GM13976 (cell line): Measurements from ENCODE around the gene PLEKHG3.

ENCODE experiments used
- DNase-seq: peaks from one replicate; pipeline ENCODE4 v3.0.0; 2012; ENCODE audit warnings: low spot score
- in situ Hi-C: fragments of 300-500 bp; cut with MboI; formaldehyde crosslinking; loops from one replicate; pipeline ENCODE4 v1.12.0; 2022; ENCODE audit warnings: low sequenced_read_pairs, mixed read lengths, inconsistent platforms; ENCODE audit not compliant: unreplicated experiment
- TF ChIP-seq, protein P1 (sequence below): IDR thresholded peaks from 2 replicates; pipeline ENCODE4 v1.5.1; 2012; ENCODE audit warnings: borderline replicate concordance, mild to moderate bottlenecking; ENCODE audit not compliant: insufficient read depth; ENCODE audit errors: extremely low read depth, missing control alignments, control extremely low read depth

The PLEKHG3 gene

DNA sequence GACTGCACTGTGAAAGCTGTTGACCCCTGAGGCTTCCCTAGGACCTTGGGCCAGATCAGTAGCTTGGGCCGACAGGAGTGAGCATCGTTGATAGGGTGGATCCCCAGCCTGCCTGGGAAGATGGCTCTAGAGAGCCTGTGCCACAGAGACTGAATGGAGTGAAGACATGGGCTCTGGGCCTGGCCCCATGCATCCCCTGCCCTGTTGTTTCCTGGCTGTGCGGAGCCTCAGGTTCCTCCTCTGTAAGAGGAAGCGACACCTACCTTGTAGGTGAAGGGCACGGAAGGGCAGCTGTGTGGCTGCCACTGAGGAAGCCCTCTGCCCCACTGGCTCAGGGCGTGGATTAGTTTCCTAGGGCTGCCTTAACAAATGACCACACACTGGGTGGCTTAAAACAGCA is 23.9 kb downstream of the PLEKHG3 start:
- TF ChIP-seq, protein P1, sequence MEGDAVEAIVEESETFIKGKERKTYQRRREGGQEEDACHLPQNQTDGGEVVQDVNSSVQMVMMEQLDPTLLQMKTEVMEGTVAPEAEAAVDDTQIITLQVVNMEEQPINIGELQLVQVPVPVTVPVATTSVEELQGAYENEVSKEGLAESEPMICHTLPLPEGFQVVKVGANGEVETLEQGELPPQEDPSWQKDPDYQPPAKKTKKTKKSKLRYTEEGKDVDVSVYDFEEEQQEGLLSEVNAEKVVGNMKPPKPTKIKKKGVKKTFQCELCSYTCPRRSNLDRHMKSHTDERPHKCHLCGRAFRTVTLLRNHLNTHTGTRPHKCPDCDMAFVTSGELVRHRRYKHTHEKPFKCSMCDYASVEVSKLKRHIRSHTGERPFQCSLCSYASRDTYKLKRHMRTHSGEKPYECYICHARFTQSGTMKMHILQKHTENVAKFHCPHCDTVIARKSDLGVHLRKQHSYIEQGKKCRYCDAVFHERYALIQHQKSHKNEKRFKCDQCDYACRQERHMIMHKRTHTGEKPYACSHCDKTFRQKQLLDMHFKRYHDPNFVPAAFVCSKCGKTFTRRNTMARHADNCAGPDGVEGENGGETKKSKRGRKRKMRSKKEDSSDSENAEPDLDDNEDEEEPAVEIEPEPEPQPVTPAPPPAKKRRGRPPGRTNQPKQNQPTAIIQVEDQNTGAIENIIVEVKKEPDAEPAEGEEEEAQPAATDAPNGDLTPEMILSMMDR, result no peak
- no peak for DNase-seq
- in situ Hi-C loops, result no loop called here

DNA sequence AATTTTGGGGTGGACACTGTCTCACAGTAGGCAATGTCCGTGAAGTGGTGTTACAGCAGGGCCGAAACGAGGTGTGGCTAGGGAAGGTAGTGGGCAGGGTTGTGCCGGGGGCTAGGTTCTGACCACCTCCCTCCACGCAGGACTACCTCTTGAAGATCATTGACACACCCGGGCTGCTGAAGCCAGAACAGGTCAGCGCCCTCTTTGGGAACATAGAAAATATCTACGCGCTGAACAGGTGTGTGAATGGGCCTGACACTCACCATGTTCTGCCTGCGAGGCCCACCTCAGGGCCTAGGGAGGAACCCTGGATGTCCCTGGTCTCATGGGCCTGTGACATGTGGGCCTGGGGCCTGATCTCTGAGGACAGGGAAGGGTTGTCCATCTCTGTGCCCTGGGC is 24.6 kb downstream of the PLEKHG3 start:
- TF ChIP-seq, protein P1, result no peak
- no peak for DNase-seq
- in situ Hi-C loops, result no loop called here

DNA sequence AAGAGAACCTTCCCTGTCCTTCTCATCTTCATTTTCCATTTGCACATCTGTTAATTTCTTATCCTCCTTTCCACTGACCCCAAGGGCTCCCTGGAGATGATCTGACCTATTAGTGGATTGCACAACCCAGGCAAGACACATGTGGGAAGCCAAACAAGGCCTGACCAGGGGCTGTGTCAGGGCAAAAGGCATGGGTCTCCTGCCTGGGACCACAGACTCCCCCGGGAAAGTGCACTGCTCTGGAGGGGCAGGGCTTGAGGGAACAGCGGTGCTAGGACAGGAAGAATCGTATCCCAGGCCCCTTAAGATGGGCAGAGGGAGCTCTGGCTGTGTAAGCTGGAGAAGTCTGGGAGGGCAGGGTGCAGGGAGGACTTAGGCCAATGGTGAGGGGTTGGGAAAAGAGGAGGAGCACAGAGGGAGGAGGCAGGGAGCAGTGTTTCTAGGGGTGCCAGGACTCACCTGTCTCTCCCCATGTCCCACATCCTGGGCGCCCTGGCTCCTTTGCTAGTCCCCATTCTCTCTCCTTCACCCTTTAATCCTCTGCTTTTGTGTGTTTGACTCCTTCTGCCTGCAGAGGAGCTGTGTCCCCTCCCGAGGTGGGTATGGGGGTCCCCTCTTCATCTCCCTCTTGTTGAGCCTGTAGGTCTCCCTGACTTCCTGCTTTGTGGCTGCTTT is 25.3 kb downstream of the PLEKHG3 start:
- in situ Hi-C loops, result no loop called here
- no peak for DNase-seq
- TF ChIP-seq, protein P1, result no peak

DNA sequence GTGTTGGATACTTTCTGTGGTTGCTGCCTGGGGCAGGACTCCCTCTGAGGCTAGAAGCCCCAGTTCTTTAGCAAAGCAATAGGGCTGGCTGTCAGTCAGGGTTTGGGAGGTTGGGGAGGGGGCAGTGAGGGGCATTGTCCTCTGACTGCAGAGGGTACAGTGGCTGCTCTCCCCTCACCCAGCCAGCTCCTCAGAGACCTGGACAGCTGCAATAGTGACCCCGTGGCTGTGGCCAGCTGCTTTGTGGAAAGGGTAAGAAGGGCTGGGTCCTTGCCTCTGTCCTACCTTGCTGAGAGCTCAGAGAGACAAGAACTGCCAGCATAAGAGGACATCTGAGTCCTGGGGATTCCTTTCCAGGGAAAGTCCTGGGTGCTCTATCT is 25.8 kb downstream of the PLEKHG3 start:
- in situ Hi-C loops, result no loop called here
- DNase-seq, result no peak
- TF ChIP-seq, protein P1, result no peak

DNA sequence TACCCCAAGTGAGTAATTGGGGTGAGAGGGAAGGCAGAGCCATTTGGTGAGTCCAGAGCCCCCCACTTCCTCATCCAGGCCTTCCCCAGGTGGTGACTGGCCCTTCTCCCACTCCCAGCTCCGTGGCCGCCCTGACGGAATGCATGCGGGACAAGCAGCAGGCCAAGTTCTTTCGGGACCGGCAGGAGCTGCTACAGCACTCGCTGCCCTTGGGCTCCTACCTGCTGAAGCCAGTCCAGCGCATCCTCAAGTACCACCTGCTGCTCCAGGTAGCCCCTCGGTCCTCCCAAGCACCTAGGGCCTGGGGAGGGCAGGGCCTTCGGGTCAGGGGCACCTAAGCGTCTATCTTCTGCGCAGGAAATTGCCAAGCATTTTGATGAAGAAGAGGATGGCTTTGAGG is 26.5 kb downstream of the PLEKHG3 start:
- no peak for DNase-seq
- in situ Hi-C loops, result no loop called here
- TF ChIP-seq, protein P1, result no peak

DNA sequence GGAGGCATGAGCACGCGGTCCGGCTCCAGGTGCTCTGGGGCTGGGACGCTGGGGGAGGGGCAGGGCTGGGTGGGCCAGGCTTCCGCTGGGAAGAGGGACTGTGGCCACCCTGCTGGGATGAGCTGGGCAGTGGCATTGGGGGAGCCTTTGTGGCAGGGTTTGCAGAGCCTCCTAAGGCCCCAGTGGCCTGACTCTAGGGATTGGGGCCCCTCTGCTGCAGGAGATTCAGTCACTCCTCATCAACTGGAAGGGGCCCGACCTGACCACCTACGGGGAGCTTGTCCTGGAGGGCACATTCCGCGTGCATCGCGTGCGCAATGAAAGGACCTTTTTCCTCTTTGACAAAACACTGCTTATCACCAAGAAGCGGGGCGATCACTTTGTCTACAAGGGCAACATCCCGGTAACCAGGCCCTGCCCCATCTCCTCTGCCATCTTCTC is 26.9 kb downstream of the PLEKHG3 start:
- no peak for DNase-seq
- TF ChIP-seq, protein P1, result no peak
- in situ Hi-C loops, result no loop called here
